DOHH2 (cell line): Measurements from ENCODE around the gene SCUBE1.

Source experiments
- H3F3A ChIP-seq: fragments of 200-600 bp; sonication (generic), shearing (Covaris generic); 2 replicates; pipeline ENCODE4 v1.6.0; 2016; ENCODE audit warnings: antibody characterized with exemption, mild to moderate bottlenecking; ENCODE audit not compliant: control insufficient read depth, insufficient read depth
- H3K27ac ChIP-seq: fragments of 200-600 bp; sonication (generic); 2 replicates; pipeline ENCODE4 v1.5.1; 2014; ENCODE audit warnings: low read depth, mild to moderate bottlenecking, low read length, moderate library complexity
- H3K27me3 ChIP-seq: fragments of 200-600 bp; sonication (generic); 2 replicates; pipeline ENCODE4 v1.6.1; 2014; ENCODE audit warnings: mild to moderate bottlenecking, low read length, mixed read lengths; ENCODE audit not compliant: control insufficient read depth
- H3K36me3 ChIP-seq: fragments of 200-600 bp; sonication (generic); 2 replicates; pipeline ENCODE4 v1.6.1; 2014; ENCODE audit warnings: mild to moderate bottlenecking, low read length, moderate library complexity, mixed read lengths; ENCODE audit not compliant: control insufficient read depth
- H3K4me1 ChIP-seq: fragments of 200-600 bp; sonication (generic); 2 replicates; pipeline ENCODE4 v1.6.1; 2014; ENCODE audit warnings: mild to moderate bottlenecking, low read length, mixed read lengths; ENCODE audit not compliant: control insufficient read depth
- H3K4me2 ChIP-seq: fragments of 200-600 bp; sonication (generic); 2 replicates; pipeline ENCODE4 v1.6.0; 2014; ENCODE audit warnings: mild to moderate bottlenecking, low read length, moderate library complexity
- H3K4me3 ChIP-seq: fragments of 200-600 bp; sonication (generic); 2 replicates; pipeline ENCODE4 v1.5.1; 2014; ENCODE audit warnings: mild to moderate bottlenecking, low read length, mixed read lengths
- H3K79me2 ChIP-seq: fragments of 200-600 bp; sonication (generic); 2 replicates; pipeline ENCODE4 v1.6.1; 2014; ENCODE audit warnings: mild to moderate bottlenecking, low read length, mixed read lengths; ENCODE audit not compliant: control insufficient read depth
- H3K9me2 ChIP-seq: fragments of 200-600 bp; sonication (generic); replicated peaks from 2 replicates; pipeline ENCODE4 v1.6.1; 2014; ENCODE audit warnings: mild to moderate bottlenecking, low read length, mixed read lengths; ENCODE audit not compliant: control insufficient read depth
- H3K9me3 ChIP-seq: fragments of 200-600 bp; sonication (generic); 2 replicates; pipeline ENCODE4 v1.6.1; 2014; ENCODE audit warnings: antibody characterized with exemption, low read length, mixed read lengths; ENCODE audit not compliant: control insufficient read depth, insufficient read depth
- H4K20me1 ChIP-seq: fragments of 200-600 bp; sonication (generic); 2 replicates; pipeline ENCODE4 v1.6.0; 2014; ENCODE audit warnings: low read depth, mild to moderate bottlenecking, antibody characterized with exemption, low read length, moderate library complexity; ENCODE audit not compliant: control insufficient read depth, insufficient read depth
- EZH2phosphoT487 ChIP-seq: fragments of 200-600 bp; sonication (generic); IDR thresholded peaks from 2 replicates; pipeline ENCODE4 v1.6.1; 2017; ENCODE audit warnings: borderline replicate concordance, mild to moderate bottlenecking, antibody characterized with exemption, low read length, moderate library complexity, mixed read lengths
- TF ChIP-seq, protein P1 (sequence below): fragments of 200-600 bp; sonication (generic); IDR thresholded peaks from one replicate; pipeline ENCODE4 v1.5.1; 2014; ENCODE audit warnings: antibody characterized with exemption, mild to moderate bottlenecking, low read depth, low read length; ENCODE audit not compliant: poor library complexity, severe bottlenecking

SCUBE1 gene

GRCh38 chr22:43257961-43258360, 85.2 kb downstream of the SCUBE1 start:
- no peak overlapping the region for H3K27ac ChIP-seq
- H3K27me3 ChIP-seq, result peaks cover 22% of the 10 kb centered on the region

DNA sequence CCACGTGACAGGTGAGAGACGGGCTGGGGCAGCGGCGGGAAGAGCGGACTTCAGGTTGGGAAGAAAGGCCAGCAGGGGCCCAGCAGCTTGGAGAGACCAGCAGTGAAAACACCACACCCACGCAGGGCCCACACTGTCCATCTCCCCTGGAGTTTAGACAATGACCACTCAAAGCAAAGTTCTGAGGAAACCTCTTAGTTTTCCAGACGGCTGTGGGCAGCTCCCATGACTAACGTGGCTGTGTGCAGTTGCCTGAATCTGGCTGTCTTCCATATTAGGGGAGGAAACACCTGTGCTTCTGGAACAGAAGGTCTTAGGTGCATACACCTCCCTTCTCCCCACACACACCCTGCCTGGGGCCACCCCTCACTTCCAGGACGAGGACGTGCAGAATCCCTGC, 85.6 kb downstream of the SCUBE1 start:
- no peaks in the 10 kb centered on the region for H3K36me3 ChIP-seq
- no peak overlapping the region for H3K4me2 ChIP-seq

More at GRCh38 chr22:43257961-43258360, 85.2 kb downstream of the SCUBE1 start:
- TF ChIP-seq, protein P1, sequence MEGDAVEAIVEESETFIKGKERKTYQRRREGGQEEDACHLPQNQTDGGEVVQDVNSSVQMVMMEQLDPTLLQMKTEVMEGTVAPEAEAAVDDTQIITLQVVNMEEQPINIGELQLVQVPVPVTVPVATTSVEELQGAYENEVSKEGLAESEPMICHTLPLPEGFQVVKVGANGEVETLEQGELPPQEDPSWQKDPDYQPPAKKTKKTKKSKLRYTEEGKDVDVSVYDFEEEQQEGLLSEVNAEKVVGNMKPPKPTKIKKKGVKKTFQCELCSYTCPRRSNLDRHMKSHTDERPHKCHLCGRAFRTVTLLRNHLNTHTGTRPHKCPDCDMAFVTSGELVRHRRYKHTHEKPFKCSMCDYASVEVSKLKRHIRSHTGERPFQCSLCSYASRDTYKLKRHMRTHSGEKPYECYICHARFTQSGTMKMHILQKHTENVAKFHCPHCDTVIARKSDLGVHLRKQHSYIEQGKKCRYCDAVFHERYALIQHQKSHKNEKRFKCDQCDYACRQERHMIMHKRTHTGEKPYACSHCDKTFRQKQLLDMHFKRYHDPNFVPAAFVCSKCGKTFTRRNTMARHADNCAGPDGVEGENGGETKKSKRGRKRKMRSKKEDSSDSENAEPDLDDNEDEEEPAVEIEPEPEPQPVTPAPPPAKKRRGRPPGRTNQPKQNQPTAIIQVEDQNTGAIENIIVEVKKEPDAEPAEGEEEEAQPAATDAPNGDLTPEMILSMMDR, result no peak
- TF ChIP-seq EZH2phosphoT487, result no peak
- no peaks in the 10 kb centered on the region for H3K36me3 ChIP-seq
- no peaks in the 10 kb centered on the region for H4K20me1 ChIP-seq
- no peaks in the 10 kb centered on the region for H3K9me2 ChIP-seq
- no peak overlapping the region for H3K4me3 ChIP-seq
- H3K79me2 ChIP-seq, result no peaks in the 10 kb centered on the region
- no peaks in the 10 kb centered on the region for H3F3A ChIP-seq
- no peaks in the 10 kb centered on the region for H3K4me1 ChIP-seq
- no peak overlapping the region for H3K4me2 ChIP-seq
- no peaks in the 10 kb centered on the region for H3K9me3 ChIP-seq

DNA sequence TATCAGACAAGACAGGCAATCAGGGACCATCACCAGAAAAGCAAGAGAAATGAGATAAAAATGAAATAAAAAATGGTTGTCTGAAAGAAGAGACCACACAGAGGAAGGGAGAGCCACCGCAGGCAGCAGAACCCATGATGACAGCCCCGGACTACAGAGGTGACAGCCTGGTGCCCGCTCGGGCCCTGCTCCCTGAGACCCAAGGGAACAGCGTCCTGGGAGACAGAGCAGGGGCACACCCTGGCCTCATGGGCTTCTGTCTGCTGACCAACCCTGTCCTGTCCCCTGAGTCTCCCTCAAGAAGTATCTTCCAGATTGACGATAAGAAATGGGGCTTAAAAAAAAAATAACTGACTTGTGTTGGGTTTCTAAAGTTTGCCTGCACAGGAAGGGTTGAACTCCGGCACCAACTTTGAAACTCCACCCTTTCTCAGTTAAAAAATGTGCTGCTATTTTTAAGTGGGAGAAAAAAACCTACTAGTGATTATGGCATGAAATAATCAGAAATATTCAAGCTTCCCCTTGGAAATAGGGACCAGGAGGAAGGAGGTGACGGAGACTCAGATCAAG, 86.1 kb downstream of the SCUBE1 start:
- Histone ChIP-seq H3K27me3 (peaks cover 15% of the 10 kb centered on the region), H3K4me2 (no peak overlapping the region), H4K20me1 (no peaks in the 10 kb centered on the region)

More for the DNA sequence above, 85.6 kb downstream of the SCUBE1 start:
- no peak overlapping the region for H3K27ac ChIP-seq
- H3K4me3 ChIP-seq, result no peak overlapping the region
- H3F3A ChIP-seq, result no peaks in the 10 kb centered on the region
- peaks cover 17% of the 10 kb centered on the region for H3K27me3 ChIP-seq
- TF ChIP-seq, protein P1, result no peak
- TF ChIP-seq EZH2phosphoT487, result no peak
- H3K9me2 ChIP-seq, result no peaks in the 10 kb centered on the region
- no peaks in the 10 kb centered on the region for H3K79me2 ChIP-seq
- no peaks in the 10 kb centered on the region for H3K9me3 ChIP-seq
- no peaks in the 10 kb centered on the region for H3K4me1 ChIP-seq
- no peaks in the 10 kb centered on the region for H4K20me1 ChIP-seq

More for the DNA sequence above, 86.1 kb downstream of the SCUBE1 start:
- Histone ChIP-seq H3K4me3 (no peak overlapping the region), H3K79me2 (no peaks in the 10 kb centered on the region), H3K4me1 (no peaks in the 10 kb centered on the region), H3K9me2 (no peaks in the 10 kb centered on the region), H3F3A (no peaks in the 10 kb centered on the region), H3K36me3 (no peaks in the 10 kb centered on the region), H3K9me3 (no peaks in the 10 kb centered on the region), H3K27ac (no peak overlapping the region)
- TF ChIP-seq, protein P1, result no peak
- TF ChIP-seq EZH2phosphoT487, result no peak
